Colonic mucosa (tissue), 4 donors: ENCODE data around the gene HOXA11. TPM values are rescaled to one million over a fixed set of nuclear protein-coding genes. Genes with fewer than 3 reads are reported as not detected.

Experiments
- DNase-seq: peaks from one replicate; pipeline ENCODE4 v3.0.0-alpha.2; 2020
- H3K27ac ChIP-seq: fragments of 200-600 bp; one replicate; pipeline ENCODE4 v1.8.0; 2021
- H3K27me3 ChIP-seq: fragments of 200-600 bp; one replicate; pipeline ENCODE4 v1.8.0; 2021
- H3K36me3 ChIP-seq: fragments of 200-600 bp; one replicate; pipeline ENCODE4 v1.8.0; 2021
- H3K4me1 ChIP-seq: fragments of 200-600 bp; one replicate; pipeline ENCODE4 v1.8.0; 2021; ENCODE audit warnings: mild to moderate bottlenecking
- H3K4me3 ChIP-seq: fragments of 200-600 bp; one replicate; pipeline ENCODE4 v1.8.0; 2021
- H3K9ac ChIP-seq, 2 donors: one replicate each; pipeline ENCODE4 v1.7.0; 2013; ENCODE audit warnings: control low read depth in 2 of 2, low read depth in 2 of 2, low read length in 2 of 2
- H3K9me3 ChIP-seq: fragments of 200-600 bp; one replicate; pipeline ENCODE4 v1.8.0; 2021
- intact Hi-C: fragments of 100-400 bp; cut with DNase I; formaldehyde crosslinking; loops from one replicate; pipeline ENCODE4 v1.14.1; 2022
- total RNA-seq, 2 donors: library from RNA; stranded (reverse); fragmentation: NEBNext Ultra II Directional in 1 of 2; extraction: Animal tissue kit (Norgen Biotek cat#: 25700) in 1 of 2; gene quantifications; one replicate each; pipeline ENCODE4 v1.2.1, GENCODE V29; 2021
- TF ChIP-seq, protein P1 (sequence below): fragments of 200-600 bp; IDR thresholded peaks from one replicate; pipeline ENCODE4 v1.8.0; 2022; ENCODE audit warnings: antibody characterized with exemption, mild to moderate bottlenecking
- donor health status: healthy.
- donor health status: DM: no; HTN: no; CAD: no.
- donor health status: DM: no; HTN: no; CAD: no.

HOXA11 gene
- total RNA-seq, 2 donors from 2014 or later, result 2.9 to 3.7 TPM

DNA sequence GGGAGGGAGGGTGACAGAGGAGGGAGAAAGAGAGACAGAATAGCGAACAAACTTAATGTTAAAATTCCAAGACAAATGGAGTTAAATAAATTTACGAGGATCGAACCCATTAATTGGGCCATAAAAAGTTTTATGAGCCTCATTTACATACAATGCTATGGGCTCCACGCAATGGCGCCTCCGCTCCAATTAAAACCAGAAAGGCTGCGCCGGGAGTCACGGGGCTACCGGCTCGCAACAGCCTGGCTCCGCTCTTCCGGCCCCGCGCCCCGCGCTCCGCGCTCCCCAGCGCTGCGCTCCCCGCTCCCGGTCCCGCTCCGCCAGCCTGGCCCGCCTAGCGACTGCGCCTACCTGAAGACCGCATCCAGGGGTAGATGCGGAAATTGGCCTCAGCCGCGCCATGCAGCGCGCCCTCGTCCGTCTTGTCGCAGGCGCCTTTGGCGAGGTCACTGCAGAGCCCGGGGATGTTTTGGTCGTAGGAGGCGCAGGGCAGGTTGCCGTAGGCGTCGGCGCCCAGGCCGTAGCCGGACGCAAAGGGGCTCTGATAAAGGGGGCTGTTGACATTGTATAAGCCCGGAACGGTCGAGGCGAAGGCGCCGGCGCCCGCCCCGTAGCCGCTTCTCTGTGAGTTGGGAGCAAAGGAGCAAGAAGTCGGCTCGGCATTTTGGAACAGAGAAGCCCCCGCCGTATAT, 29.1 kb downstream of the HOXA11 start:
- H3K9ac ChIP-seq, result peak overlapping the region; percentile 80 to 100
- H3K4me1 ChIP-seq, result peaks cover 16% of the 10 kb centered on the region
- H3K36me3 ChIP-seq, result no peaks in the 10 kb centered on the region
- H3K27me3 ChIP-seq, result peaks cover 4% of the 10 kb centered on the region
- intact Hi-C loops, result no loop called here
- DNase-seq, result peak; percentile 70
- peak overlapping the region; percentile 94 for H3K27ac ChIP-seq
- H3K4me3 ChIP-seq, result peak overlapping the region; percentile 49
- TF ChIP-seq, protein P1, sequence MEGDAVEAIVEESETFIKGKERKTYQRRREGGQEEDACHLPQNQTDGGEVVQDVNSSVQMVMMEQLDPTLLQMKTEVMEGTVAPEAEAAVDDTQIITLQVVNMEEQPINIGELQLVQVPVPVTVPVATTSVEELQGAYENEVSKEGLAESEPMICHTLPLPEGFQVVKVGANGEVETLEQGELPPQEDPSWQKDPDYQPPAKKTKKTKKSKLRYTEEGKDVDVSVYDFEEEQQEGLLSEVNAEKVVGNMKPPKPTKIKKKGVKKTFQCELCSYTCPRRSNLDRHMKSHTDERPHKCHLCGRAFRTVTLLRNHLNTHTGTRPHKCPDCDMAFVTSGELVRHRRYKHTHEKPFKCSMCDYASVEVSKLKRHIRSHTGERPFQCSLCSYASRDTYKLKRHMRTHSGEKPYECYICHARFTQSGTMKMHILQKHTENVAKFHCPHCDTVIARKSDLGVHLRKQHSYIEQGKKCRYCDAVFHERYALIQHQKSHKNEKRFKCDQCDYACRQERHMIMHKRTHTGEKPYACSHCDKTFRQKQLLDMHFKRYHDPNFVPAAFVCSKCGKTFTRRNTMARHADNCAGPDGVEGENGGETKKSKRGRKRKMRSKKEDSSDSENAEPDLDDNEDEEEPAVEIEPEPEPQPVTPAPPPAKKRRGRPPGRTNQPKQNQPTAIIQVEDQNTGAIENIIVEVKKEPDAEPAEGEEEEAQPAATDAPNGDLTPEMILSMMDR, result no peak
- no peaks in the 10 kb centered on the region for H3K9me3 ChIP-seq

DNA sequence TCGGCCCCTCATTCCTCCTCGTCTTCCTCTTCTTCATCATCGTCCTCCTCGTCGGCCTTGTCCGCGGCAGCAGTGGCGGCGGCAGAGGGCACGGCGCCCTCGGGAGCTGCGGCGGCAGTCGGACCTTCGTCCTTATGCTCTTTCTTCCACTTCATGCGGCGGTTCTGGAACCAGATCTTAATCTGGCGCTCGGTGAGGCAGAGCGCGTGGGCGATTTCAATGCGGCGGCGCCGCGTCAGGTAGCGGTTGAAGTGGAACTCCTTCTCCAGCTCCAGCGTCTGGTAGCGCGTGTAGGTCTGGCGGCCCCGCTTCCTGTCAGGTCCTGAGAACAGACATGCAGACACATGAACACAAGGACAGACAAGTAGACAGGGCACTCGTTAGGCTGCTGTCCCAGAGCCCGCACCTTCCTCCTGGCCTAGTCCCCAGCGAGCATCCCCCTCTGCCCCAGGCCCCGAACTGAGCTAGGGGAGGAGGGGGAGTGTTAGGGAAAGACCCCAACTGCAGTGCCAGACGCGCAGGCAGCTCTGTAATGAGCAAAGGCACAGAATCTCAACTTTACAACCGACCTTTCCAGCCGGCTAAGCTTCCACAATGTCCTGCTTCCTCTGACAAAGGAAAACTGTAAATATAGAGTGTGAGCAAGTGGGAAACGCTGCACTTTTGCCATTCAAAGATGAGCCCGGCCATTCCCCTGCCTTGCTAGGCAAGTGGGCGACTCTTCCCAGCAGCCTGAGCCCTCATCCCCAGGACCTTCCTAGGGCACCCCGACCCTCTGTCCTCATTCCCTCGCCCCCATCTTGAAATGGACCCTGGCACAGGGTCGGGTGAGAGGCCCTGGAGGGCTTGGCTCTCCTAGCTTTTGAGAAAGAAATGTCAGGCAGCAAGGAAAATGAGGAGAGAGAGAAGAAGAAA, 29.9 kb downstream of the HOXA11 start:
- DNase-seq, result peak; percentile 60
- intact Hi-C loops, result no loop called here
- TF ChIP-seq, protein P1, result no peak

DNA sequence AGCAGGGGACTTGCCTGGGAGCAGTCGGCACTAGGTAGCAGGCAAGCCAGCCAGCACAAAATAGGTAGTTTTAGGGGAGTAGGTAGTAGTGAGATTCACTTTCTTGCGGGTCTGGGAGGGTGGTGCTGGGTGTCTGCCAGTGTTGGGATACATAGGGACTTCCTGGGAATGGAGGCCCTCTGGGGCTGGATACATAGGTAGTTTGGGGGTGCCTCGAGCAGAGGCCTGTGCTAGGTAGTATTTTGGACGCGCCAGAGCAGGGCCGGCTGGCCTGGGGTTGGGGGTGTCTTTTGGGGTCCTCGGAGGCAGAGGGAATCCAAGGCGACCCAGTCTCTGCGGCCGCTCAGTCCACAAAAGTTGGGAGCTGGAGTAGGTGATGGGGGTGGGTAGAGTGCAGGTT, 30.7 kb downstream of the HOXA11 start:
- peak; percentile 29 for DNase-seq
- no peak overlapping the region for H3K27ac ChIP-seq
- TF ChIP-seq, protein P1, result no peak
- H3K4me1 ChIP-seq, result peaks cover 11% of the 10 kb centered on the region
- no peaks in the 10 kb centered on the region for H3K36me3 ChIP-seq
- H3K27me3 ChIP-seq, result peaks cover 4% of the 10 kb centered on the region
- peak overlapping the region; percentile 40 to 100 for H3K9ac ChIP-seq
- no peaks in the 10 kb centered on the region for H3K9me3 ChIP-seq
- peak overlapping the region; percentile 49 for H3K4me3 ChIP-seq
- intact Hi-C loops, result no loop called here

More for the DNA sequence above, 29.9 kb downstream of the HOXA11 start:
- peaks cover 4% of the 10 kb centered on the region for H3K27me3 ChIP-seq
- H3K27ac ChIP-seq, result peak overlapping the region; percentile 94
- no peaks in the 10 kb centered on the region for H3K36me3 ChIP-seq
- peak overlapping the region; percentile 80 to 100 for H3K9ac ChIP-seq
- peaks cover 16% of the 10 kb centered on the region for H3K4me1 ChIP-seq
- peak overlapping the region; percentile 49 for H3K4me3 ChIP-seq
- no peaks in the 10 kb centered on the region for H3K9me3 ChIP-seq

DNA sequence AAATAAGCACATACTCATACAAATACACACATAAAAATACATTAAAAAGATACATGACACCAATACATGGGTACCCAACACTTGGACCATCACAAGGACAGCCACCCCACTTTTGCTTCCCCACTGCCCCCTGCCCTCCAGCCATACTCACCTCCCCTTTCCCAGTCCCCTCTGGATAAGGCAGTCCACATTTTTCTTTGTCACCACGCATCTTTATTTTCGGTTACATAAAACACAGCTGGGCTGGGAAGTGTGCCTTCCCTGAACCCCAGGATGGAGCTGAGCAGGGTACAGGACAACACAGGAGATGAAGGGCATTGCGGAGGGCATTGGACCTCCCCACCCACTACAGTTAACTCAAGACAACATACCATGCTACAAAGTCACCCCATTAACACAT, 31.5 kb downstream of the HOXA11 start:
- no peaks in the 10 kb centered on the region for H3K36me3 ChIP-seq
- H3K4me1 ChIP-seq, result peaks cover 11% of the 10 kb centered on the region
- H3K9me3 ChIP-seq, result no peaks in the 10 kb centered on the region
- DNase-seq, result peak; percentile 25
- intact Hi-C loops, result no loop called here
- H3K9ac ChIP-seq, result peak overlapping the region in 1 of 2 donors; percentile 100
- TF ChIP-seq, protein P1, result no peak
- peaks cover 4% of the 10 kb centered on the region for H3K27me3 ChIP-seq
- H3K4me3 ChIP-seq, result no peak overlapping the region
- peak overlapping the region; percentile 97 for H3K27ac ChIP-seq

DNA sequence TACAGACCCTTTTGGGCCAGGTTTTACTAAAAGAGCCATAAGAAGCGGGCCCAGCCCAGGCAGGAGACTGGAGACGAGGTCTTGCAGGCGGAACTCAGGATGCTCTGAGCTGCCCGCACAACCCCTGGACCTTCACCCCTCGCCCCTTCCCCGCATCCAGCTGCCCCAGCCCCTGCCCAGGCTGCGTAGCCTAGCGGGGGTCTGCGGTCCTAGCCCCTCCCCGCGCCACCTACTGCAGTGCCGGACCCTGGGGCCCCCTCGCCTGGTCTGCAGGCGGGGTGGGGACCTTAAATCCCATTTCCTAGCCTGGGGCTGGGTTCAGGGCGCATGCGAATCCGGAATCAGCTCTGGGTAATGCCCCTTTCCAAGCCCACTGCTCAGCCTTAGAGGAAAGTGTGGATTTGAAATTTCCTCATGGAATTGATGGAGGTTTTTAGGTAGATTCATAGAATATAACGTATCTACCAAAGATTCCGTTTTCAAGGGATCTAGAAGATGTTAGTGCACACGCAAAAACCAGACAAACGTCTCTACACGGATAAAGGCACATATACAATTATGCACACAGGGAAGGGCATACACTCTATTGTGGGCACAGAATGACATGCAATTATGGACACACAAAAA, 32.1 kb downstream of the HOXA11 start:
- Histone ChIP-seq H3K9me3 (no peaks in the 10 kb centered on the region), H3K4me3 (peak overlapping the region; percentile 55), H3K4me1 (peaks cover 11% of the 10 kb centered on the region), H3K36me3 (no peaks in the 10 kb centered on the region), H3K27me3 (no peaks in the 10 kb centered on the region), H3K9ac (peak overlapping the region; percentile 54 to 100), H3K27ac (peak overlapping the region; percentile 97)
- intact Hi-C loops, result no loop called here
- peak; percentile 30 for DNase-seq
- TF ChIP-seq, protein P1, result no peak
